HG03196 (cell line): ENCODE data around the gene TMC3.
A peak's percentile ranks its signal among the peaks of the same experiment; 100 is the strongest.

Source experiments
- ATAC-seq: cut with Tn5 transposase; IDR thresholded peaks from one replicate; pipeline ENCODE4 v1.9.1; 2021; ENCODE audit not compliant: unreplicated experiment

Gene TMC3

DNA sequence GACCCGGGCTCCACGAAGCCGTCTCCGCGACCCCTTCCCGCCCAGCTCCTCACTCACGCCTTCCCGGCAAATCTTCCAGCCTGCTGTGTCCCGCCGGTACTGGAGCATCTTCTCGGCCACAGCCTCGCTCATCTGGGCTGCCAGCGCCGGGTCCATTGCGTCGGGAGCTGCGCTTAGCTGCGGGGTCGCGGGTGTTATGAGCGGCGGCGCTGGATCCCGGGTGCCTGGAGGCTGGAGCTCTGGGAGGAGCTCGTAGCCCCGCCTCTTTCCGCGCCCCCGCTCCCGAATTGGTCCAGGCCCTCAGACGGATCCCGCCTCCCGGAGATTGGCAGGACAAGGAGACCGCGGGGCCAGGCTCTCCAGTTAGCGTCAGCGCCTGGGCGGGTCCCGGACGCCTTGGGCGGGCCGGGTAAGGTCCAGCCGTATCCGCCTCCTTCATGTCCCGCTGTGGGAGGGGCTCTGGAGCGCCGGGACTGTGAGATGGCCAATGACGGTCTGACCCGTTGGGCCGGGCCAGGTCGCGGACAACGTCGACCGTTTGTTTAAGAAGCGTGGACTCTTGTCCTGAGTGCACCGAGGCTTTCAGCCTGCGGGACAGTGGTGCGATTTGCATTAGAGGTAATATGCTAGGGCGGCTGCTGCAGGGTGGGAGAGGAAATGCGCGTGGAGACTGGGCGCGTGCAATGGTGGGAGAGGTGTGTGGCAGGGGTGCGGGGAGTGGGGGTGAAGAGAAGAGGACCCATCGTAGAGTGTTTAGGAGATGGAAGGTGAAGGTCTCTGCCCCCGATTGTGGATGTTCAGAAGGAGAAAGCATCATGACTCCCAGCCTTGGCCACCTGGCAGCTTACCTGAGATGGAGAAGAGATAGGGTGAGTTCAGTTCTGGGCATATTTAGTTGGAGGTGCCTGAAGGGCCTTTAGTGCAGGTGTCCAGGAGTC is 49.8 kb downstream of the TMC3 start, which contains the start of gene STARD5:
Gene STARD5, minus strand, starts transcription at position 198 of the 938 bp plus-strand sequence. Its CDS starts 42 bp downstream, at position 156.
- peak; percentile 100 for ATAC-seq

DNA sequence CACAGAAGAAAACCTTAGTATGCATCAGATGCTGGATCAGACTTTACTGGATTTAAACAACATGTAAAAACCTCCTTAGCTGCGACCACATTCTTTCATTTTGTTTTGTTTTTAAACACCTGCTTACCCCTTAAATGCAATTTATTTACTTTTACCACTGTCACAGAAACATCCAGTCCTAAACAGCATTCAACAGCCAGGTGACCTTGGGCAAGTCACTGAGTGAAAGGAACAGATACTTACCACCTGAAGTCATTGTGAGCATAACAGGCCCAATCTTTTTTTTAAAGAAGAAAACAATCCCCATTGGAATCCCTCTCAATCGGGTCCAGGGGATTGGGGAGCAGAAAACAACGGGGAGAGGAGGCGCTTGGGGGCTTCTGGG is 50.5 kb downstream of the TMC3 start:
- ATAC-seq: peak; percentile 8

GRCh38 chr15:81322676-81323253 is 51.2 kb downstream of the TMC3 start:
- ATAC-seq: no peak

DNA sequence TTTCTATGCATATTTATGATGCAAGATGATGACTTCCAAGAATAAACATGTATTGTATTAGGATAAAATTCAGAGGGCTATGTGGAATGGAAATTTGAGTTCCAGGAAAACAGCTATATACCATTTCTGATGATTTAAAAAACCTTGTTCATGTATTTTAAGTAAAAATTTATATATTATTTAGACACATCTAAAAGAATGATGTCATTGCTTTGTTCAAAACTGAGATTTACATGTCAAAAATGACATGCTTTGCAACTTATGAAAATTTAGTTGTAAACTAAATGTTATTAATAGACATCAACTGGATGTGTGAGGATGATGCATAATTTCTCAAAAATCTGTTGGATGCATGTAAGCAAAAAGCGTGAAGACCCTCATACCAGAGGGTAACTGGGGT is 52.3 kb downstream of the TMC3 start:
- ATAC-seq: no peak

- ATAC-seq: no peak
Measured at GRCh38 chr15:81317642-81318017, 56.4 kb downstream of the TMC3 start.

- ATAC-seq: no peak
Measured at GRCh38 chr15:81316267-81316666, 57.7 kb downstream of the TMC3 start.

DNA sequence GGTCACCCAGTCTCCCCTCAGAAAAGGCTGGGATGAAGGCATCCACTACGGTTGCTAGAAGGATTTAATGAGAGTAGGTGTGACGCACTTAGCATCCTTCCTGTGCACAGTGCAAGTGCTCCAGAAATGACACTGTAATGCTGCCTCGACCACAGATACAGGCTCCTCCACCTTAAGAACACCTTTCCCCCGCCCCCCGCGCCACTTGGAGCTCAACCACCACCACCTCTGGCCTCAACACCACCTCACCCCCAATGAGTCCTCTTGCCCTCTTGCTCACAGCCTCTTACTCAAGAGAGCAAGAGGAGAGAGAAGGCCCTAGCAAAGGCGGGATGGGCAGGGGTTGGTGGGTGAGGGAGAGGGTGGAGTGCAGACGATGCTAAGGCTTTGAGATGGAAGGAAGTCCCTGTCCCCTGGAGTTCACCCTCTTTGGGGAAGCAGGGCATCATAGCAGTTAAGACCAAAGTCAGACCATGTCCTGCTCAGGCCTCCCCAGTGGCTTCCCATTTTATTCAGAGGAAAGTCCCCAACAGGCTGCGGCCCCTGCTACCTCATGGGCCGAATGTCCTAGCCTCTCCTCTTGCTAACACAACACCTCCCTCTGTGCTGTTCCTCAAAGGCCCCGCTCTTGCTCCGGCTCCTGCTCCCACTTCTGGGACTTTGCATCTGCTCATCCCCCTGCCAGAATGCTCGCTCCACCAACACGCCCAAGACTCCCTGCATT is 58.4 kb downstream of the TMC3 start:
- ATAC-seq: no peak

GRCh38 chr15:81314378-81314777 is 59.6 kb downstream of the TMC3 start:
- no peak for ATAC-seq

- ATAC-seq: no peak
Measured at GRCh38 chr15:81313686-81314085, 60.3 kb downstream of the TMC3 start.

GRCh38 chr15:81312790-81313543 is 61.0 kb downstream of the TMC3 start:
- no peak for ATAC-seq

GRCh38 chr15:81311752-81312464 is 62.1 kb downstream of the TMC3 start:
- no peak for ATAC-seq

DNA sequence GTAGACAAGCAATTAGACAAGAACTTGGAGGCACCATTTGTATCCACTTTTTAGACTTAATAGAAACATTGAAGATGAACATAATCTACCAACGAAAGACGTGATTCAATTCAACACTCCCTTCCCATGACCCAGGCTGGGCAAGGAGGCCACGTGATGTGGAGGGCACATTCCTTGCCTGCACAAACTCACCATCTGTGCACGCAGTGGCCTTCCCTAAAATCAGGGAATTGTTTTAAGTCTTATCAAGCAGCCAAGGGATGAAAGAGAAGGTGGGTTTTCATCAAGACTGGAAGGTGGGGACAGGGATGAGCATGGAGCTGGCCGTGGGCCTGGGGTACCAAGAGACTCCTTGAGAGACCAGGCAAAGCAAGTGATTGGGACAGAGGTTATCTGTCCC is 63.5 kb downstream of the TMC3 start:
- ATAC-seq: no peak

DNA sequence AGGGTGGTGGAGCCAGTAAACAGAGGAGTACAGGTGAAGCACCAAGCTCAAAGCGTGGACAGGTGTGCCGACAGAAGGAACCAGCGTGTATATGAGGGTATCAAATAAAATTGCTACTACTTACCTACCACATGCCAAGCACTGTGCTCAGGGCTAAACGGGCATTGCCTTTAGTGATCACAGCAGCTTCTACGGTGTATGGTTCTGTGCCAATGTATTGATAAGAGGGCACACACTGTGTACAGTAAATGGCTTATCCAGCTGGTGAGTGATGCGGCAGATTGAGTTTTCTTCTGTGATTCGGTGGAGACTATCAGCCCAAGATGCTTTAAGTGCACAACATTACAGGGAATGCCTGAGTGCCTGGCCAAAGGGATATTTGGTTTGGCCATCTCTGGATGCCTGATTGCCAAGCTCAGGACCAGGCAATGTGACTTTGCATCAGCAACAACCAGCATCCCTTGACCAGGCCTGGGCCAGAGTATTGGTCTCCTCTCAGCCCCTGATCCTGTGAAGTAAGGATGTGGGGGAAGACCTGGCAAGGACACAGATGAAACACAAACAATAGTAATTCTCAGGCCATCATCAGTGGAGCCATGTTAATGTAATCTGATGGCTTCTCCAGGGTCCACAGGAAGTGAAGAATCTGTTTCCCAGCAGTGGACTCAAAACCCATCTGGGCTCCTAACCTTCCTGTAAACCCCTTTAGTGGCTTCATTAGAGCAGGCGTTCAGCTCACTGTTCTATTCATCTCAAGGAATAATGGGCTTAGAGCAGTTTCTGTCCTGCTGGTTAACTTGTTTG is 64.2 kb downstream of the TMC3 start:
- no peak for ATAC-seq

DNA sequence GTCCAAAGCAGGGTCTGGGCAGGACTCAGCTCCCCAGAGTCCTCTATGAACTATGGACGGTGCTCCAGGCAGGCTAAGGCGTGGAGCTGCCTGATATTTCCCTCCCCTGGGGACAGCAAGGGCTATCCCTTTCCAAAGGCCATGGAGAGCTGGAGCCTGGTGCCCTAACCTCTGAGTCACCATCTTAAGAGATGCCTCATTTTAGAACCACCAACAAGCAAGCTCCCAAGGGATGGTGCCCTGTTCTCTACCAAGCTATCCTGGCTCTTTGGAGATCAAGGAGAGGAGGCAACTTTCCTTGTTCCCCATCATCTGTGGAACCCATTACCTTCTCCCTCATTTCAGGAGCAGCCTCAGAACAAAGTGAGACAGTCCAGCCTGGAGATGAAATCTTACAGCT is 65.8 kb downstream of the TMC3 start:
- ATAC-seq: no peak

- no peak for ATAC-seq
Measured at GRCh38 chr15:81304226-81304625, 69.8 kb downstream of the TMC3 start.

DNA sequence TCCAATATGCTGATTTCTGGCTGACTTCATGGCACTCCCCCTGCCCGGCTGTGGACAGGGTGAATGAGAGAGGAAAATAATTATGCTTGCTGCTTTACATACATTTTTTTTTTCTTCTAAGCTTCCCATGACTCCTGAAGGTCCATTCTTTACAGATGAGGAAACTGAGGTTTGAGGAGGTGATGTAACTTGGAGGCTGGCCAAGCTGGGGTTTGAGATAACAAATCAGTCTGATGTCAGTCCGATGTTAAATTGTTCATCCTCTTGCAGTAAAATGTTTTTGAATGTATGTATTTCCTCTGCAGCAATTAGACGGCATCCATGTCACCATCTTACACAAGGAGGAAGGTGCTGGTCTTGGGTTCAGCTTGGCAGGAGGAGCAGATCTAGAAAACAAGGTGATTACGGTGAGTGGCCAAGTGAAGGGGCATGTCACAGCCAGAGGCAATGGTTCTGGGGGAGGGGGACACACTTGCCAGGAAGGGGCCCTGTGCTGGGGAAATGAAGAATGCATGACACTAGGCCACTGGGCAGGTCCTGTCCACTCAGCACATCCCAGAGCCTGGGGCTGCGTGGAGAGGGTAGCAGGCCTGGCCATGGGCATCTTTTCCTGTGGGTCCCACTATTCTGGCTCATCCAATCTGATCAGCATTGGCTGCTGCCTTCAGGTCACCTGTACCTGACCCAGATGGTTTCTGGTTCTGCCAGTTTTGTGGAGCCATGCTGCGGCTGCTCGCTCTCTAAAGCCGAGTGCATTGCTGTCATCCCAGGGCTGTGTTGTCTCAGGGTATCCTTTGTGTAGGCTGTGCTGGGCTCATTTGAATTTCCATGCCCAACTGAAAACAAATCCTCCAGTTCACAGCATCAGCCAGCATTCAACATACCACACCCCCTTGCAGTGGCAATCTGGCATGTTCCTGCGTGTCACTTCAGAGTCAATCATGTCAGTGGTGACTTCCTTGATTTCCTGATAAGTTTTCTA is 70.5 kb downstream of the TMC3 start:
- ATAC-seq: no peak

- ATAC-seq: no peak
Measured at GRCh38 chr15:81302701-81303109, 71.3 kb downstream of the TMC3 start.

DNA sequence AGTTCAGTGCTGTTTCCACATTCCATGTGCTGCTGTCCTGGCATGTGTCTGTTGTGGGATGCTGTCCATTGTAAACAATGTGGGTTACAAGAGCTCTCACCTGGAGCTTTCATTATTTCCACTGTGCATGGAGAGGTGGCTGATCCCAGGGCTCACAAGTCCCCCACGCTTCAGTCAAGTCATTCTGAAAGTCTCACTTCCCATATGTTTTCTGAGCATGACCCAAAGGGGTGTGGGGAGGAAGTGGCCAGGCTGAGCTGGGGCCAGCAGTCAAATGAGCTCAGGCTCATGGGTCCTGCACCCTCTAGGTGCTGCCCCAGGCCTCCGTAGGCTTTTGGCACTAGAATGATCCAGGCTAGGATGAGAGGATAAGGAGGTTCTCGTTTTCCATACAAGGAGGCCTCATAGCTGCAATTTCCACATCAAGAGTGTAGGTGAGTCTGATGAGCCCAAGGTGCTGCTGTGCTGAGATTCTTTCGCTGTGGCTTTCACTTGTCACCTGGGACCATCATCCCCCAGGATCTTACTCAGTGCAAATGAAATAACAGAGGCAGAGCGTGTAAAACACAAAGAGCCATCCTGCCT is 72.1 kb downstream of the TMC3 start:
- peak; percentile 76 for ATAC-seq
